DMS53 (cell line): ENCODE results near the gene HACL1.
A peak's percentile ranks its signal among the peaks of the same experiment; 100 is the strongest.

Experiments used
- DNase-seq: peaks from one replicate; lab custom pipeline; 2025; lab: John Stamatoyannopoulos, UW

Gene HACL1

GRCh38 chr3:15601399-15602145 lies at the start of gene HACL1, which contains the start of gene BTD:
Gene HACL1, minus strand, starts transcription at chr3:15601569. Its CDS starts 106 bp downstream, at chr3:15601463.
Gene BTD, plus strand, starts transcription at chr3:15601745. Its CDS starts 33,695 bp downstream, at chr3:15635440.
- DNase-seq: no peak

GRCh38 chr3:15649858-15650257 lies 48.5 kb upstream of the HACL1 start:
- DNase-seq: no peak

GRCh38 chr3:15649341-15649740 lies 48.0 kb upstream of the HACL1 start:
- no peak for DNase-seq

GRCh38 chr3:15647611-15648167 lies 46.3 kb upstream of the HACL1 start:
- no peak for DNase-seq

- no peak for DNase-seq
Observed at GRCh38 chr3:15646851-15647511, 45.6 kb upstream of the HACL1 start.

- DNase-seq: no peak
Observed at GRCh38 chr3:15645740-15646501, 44.6 kb upstream of the HACL1 start.

GRCh38 chr3:15645246-15645645 lies 43.9 kb upstream of the HACL1 start:
- DNase-seq: no peak

- DNase-seq: no peak
Observed at GRCh38 chr3:15638891-15639262, 37.5 kb upstream of the HACL1 start.

GRCh38 chr3:15638193-15638890 lies 37.0 kb upstream of the HACL1 start:
- no peak for DNase-seq

GRCh38 chr3:15637131-15637951 lies 36.0 kb upstream of the HACL1 start:
- peak; percentile 20 for DNase-seq

GRCh38 chr3:15636028-15636709 lies 34.8 kb upstream of the HACL1 start:
- DNase-seq: no peak

- DNase-seq: no peak
Observed at GRCh38 chr3:15635121-15635661, 33.8 kb upstream of the HACL1 start.

GRCh38 chr3:15634671-15635070 lies 33.3 kb upstream of the HACL1 start:
- no peak for DNase-seq

- DNase-seq: no peak
Observed at GRCh38 chr3:15633766-15634598, 32.6 kb upstream of the HACL1 start.

GRCh38 chr3:15633159-15633558 lies 31.8 kb upstream of the HACL1 start:
- DNase-seq: no peak

- DNase-seq: no peak
Observed at GRCh38 chr3:15632212-15632580, 30.8 kb upstream of the HACL1 start.

- DNase-seq: no peak
Observed at GRCh38 chr3:15631426-15632211, 30.2 kb upstream of the HACL1 start.

GRCh38 chr3:15630646-15631350 lies 29.4 kb upstream of the HACL1 start:
- peak; percentile 9 for DNase-seq
